SIG-M5 (cell line): ENCODE data around the gene NKX1-1.

Experiments
- DNase-seq: peaks from one replicate; lab custom pipeline; 2025; lab: John Stamatoyannopoulos, UW

Gene NKX1-1

DNA sequence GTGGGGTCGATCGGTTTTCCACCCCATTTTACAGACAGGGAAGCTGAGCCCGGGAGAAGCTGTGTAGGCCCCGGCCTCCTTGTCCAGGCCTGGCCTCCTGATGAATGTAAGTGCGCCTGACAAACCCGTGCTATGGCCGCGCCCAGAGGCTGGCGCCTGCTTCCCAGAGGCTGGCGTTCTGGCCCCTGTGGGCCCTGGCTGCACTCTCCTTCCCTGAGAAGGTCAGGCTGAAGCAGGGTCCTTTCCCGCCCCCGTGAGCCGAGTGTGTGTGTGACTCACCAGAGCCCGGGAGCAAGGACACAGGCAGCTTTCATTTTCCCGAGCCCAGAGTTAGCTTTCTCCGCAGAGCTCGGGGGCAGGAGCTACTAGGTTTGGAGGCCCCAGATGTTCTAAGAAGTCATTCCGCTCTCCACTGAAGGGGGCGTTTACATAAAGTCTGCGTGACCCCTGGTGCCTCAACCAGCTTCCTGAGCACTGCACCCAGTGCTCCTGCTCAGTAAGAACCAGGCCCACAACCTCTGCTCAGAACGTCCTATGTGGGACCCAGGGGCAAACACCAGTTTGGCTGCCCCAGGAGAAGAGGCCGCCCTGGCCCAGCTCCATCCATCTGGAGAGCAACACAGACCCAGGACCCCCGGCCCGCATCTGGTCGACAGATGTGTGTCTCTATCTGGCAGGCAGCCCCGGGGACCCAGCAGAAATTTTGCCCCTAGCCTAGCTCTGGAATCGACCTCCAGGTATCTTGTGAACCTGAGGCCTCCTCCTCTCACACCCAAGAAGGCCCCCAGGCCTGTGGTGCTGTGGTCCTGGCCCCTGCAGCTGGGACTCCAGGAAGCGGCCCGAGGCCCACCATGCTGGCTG lies 45.6 kb downstream of the NKX1-1 start:
- DNase-seq = no peak

DNA sequence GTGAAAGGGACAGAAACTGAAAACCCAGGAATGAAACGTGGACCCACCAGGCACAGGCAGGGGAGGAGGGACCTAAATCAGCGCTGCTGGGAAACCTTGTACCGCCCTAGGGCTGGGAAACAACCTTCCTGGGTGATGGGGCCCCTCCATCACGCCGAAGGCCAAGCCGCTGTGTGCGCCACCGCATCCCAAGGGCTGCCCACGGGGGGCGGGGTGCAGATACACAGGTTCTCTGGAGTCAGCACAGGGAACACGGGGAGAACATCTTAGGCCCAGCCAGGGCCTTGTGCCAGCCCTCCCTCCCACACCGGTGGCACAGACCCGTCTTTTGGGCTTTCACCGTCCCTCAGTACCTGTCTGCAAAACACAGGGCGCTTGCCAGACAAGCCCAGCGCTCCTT lies 46.3 kb downstream of the NKX1-1 start:
- no peak for DNase-seq

DNA sequence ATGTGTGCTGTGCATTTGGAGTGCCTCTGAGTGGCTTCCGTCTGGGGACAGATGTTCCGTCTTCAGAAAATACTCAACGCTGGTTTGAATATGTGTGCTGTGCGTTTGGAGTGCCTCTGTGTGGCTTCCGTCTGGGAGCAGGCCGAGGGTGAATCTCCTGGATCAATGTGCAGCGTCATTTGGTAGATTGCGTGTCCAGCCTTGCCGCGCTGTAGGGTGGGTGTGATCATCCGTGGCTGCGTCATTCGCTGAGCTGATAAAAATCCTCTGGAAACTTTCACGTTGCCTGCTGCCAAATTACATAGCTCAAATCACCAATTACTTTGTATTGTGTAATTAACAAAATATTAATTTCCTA lies 47.1 kb downstream of the NKX1-1 start:
- DNase-seq = no peak

DNA sequence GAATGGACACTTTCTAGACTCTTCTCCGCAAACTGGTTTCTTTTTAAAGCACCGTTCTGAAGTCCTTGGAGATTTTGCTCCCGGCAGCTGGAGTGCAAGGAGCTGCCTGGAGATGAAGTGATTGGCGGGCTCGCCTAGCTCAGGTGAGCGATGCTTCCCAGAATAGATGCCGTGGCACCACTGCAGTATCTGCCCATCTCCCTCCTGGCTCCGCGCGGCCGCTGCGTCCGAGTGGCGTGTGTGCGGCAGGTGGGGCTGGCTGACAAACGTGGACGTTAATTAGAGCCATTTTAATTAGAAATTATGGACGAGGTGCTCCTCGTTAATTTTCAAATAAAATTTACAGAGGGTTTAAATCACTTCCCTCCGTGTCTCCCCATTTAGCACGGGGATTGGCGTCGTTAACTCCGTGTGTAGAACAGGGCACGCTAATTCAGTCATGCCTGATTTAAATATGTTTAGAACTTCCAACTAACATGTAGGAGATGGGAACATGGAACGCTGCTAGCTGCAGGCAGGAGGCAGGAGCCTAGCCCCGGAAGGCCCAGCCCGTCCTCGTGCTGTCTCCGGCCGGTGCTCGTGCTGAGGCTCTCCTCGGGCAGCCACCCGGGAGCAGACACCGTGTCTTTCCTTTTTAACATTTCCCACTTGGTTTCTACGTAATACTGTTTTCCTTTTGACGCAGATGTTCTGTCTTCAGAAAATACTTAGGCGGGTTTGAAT lies 47.7 kb downstream of the NKX1-1 start:
- no peak for DNase-seq

DNA sequence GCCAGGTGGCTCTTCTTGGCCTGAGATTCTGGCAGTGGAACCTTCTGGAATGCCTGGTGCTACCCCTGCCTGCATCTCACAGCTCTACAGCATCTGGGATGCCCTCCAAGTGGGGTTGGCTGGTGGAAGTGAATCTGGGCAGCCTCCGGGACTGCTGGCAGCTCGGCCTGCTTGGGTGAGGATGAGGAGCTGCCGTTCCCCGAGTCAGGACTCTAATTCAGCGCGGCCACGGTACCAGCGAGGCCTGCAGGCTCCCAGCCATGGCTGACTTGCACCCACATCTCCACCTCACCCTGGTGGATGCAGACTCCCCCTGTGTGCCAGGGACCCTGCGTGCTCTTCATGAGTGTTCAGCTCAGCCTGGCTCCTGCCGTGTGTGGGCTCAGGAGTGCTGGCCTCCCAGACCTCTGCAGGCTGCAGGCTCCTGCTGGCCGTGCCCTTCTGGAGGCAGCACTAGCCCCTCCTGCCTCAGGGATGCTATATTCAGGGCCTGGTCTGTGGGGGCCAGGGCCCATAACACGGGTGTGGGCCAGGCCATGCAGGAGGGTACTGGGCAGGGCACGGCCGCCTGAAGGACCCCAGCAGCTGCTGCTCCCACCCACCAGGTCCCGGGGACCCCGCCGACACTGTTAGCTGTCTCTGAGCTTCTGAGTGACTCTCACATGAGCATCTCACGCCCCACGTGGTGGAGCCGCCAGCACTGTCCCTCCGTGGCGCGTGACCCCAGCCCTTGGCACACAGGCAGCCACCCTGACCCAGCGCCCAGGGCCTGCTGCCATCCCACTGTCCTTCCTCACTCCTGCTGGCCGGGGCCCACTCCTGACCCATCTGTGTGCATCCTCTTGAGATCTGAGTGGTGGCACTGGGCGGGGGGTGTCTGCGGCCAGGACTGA lies 48.6 kb downstream of the NKX1-1 start:
- no peak for DNase-seq

- DNase-seq = no peak
Observed at GRCh38 chr4:1356181-1356998, 49.9 kb downstream of the NKX1-1 start.

- DNase-seq = no peak
Observed at GRCh38 chr4:1355378-1355777, 50.9 kb downstream of the NKX1-1 start.

DNA sequence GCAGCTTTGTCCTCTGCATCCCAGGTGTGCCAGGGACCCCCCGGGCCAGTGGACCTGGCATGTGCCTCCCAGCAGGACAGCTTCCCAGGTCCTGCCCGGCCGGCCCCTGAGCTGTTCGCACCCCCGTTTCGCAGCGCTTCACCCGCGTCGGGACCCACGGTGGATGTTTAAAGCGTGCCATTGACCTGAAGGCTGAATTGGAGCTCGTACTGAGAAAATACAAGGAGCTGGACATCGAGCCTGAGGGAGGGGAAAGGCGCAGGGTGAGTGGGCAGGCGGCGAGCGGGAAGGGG lies 51.3 kb downstream of the NKX1-1 start:
- DNase-seq = no peak

DNA sequence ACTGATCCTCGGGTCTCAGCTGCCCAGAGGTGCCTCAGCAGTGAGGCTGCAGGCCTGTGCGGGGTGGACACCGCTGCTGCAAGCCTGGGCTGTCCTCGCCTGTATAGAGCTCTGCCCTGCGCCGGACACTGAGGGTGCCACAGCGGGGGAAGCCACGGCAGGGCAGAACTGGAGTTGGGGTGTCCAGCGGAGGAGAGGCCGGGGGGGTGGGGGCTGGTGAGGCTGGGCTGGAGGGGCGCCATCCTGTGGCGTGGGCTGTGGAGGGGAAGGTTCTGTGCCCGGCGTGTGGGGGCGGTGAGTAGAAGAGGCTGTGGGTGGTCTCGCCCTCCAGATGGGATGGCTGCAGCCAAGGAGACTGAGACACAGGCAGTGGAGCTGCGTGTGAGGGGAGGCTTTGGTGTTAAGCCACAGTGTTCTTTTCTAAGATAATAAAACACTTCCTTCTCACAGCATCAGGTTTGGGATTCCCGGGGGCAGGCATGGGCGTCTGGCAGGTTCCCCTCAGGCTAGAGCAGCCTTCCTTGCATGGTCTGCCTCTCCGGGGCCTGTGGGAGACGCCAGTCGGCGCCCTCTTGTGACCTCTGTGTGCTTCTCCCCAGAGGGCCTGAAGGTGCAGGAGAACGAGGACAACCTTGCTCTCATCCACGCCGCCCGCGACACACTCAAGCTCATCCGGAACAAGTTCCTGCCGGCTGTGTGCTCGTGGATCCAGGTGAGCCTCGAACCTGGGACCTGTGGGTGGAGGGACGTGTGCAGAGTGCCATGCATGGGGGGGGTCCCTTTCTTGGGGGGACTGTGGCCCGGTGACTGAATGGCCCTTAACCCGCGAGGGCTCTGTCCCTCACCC lies 51.9 kb downstream of the NKX1-1 start:
- DNase-seq = no peak

- DNase-seq = no peak
Observed at GRCh38 chr4:1353186-1354055, 52.8 kb downstream of the NKX1-1 start.
